GM12873 (cell line): Measurements from ENCODE around the gene OVCH2.

Source experiments
- CTCF ChIP-seq: IDR thresholded peaks from 2 replicates; pipeline ENCODE4 v1.5.1; 2012; ENCODE audit warnings: low read depth, mild to moderate bottlenecking, moderate library complexity, low read length, control low read depth; ENCODE audit not compliant: insufficient read depth; ENCODE audit errors: missing control alignments

OVCH2 gene

GRCh38 chr11:7646866-7647265 lies 59.4 kb downstream of the OVCH2 start:
- TF ChIP-seq CTCF = no peak

- TF ChIP-seq CTCF = no peak
Observed at GRCh38 chr11:7645206-7645605, 61.1 kb downstream of the OVCH2 start.

GRCh38 chr11:7643314-7643713 lies 63.0 kb downstream of the OVCH2 start:
- no peak for TF ChIP-seq CTCF

GRCh38 chr11:7642747-7643146 lies 63.5 kb downstream of the OVCH2 start:
- no peak for TF ChIP-seq CTCF

GRCh38 chr11:7640816-7641215 lies 65.5 kb downstream of the OVCH2 start:
- no peak for TF ChIP-seq CTCF

GRCh38 chr11:7639643-7640025 lies 66.6 kb downstream of the OVCH2 start:
- no peak for TF ChIP-seq CTCF
